Measurements from ENCODE around the gene CTIF.

The CTIF gene

GRCh38 chr18:48842259-48843061, 303.6 kb downstream of the CTIF start:
- no peak for DNase-seq

- no peak for DNase-seq
Measured at GRCh38 chr18:48843162-48843561, 304.3 kb downstream of the CTIF start.

GRCh38 chr18:48843596-48843995, 304.8 kb downstream of the CTIF start:
- DNase-seq = no peak

GRCh38 chr18:48844271-48844670, 305.4 kb downstream of the CTIF start:
- no peak for DNase-seq

GRCh38 chr18:48845174-48845573, 306.3 kb downstream of the CTIF start:
- no peak for DNase-seq

- DNase-seq = no peak
Measured at GRCh38 chr18:48846423-48846932, 307.6 kb downstream of the CTIF start.

- no peak for DNase-seq
Measured at GRCh38 chr18:48847807-48848486, 309.1 kb downstream of the CTIF start.

GRCh38 chr18:48848641-48849143, 309.9 kb downstream of the CTIF start:
- no peak for DNase-seq

- DNase-seq = peak; percentile 34
Measured at GRCh38 chr18:48850822-48851598, 312.2 kb downstream of the CTIF start.

- no peak for DNase-seq
Measured at GRCh38 chr18:48851599-48851960, 312.7 kb downstream of the CTIF start.

- DNase-seq = no peak
Measured at GRCh38 chr18:48852292-48852691, 313.5 kb downstream of the CTIF start.

GRCh38 chr18:48852794-48853193, 314.0 kb downstream of the CTIF start:
- DNase-seq = no peak

- DNase-seq = no peak
Measured at GRCh38 chr18:48853588-48853987, 314.8 kb downstream of the CTIF start.

- DNase-seq = no peak
Measured at GRCh38 chr18:48854780-48855179, 315.9 kb downstream of the CTIF start.

GRCh38 chr18:48855422-48856377, 316.9 kb downstream of the CTIF start:
- DNase-seq = no peak

GRCh38 chr18:48857023-48857694, 318.3 kb downstream of the CTIF start:
- no peak for DNase-seq

- DNase-seq = no peak
Measured at GRCh38 chr18:48858676-48859075, 319.8 kb downstream of the CTIF start.

GRCh38 chr18:48859311-48860268, 320.8 kb downstream of the CTIF start:
- no peak for DNase-seq

GRCh38 chr18:48860269-48861180, 321.7 kb downstream of the CTIF start:
- DNase-seq = peak; percentile 70
